Peyer's patch (tissue), 4 donors: ENCODE data around the gene CASR.

ENCODE experiments used
- POLR2A ChIP-seq, 2 donors: fragments of 450-650 bp; IDR thresholded peaks; one replicate each; pipeline ENCODE4 v1.5.1; 2017; ENCODE audit warnings: antibody characterized with exemption in 2 of 2, mild to moderate bottlenecking in 2 of 2, moderate library complexity in 2 of 2
- TF ChIP-seq, protein P1 (sequence below), 6 experiments: fragments of 450-650 bp in 4 of 6; fragments of 200-600 bp in 2 of 6; sonication (generic) in 1 of 6; IDR thresholded peaks; one replicate each; pipeline ENCODE4 v1.5.1; 2017 to 2019; ENCODE audit warnings: antibody characterized with exemption in 6 of 6, mild to moderate bottlenecking in 3 of 6, moderate library complexity in 1 of 6

DNA sequence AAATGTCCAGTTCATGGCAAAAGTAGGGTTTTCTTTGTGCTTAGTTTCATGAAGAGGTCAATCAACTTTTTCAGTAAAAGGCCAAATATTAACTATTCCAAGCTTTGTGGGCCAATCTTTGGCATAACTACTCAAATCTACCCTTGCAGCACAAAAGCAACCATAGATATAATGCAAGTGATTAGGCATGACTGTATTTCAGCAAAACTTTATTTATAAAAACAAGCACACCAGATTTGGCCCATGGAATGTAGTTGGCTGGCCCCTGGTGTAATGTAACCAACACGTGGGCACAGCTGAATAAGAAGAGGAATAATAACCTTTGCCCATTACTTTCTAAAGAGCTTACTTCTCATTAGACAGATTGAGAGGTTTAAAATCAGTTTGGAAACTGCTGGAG, 50.6 kb downstream of the CASR start:
- TF ChIP-seq, protein P1, sequence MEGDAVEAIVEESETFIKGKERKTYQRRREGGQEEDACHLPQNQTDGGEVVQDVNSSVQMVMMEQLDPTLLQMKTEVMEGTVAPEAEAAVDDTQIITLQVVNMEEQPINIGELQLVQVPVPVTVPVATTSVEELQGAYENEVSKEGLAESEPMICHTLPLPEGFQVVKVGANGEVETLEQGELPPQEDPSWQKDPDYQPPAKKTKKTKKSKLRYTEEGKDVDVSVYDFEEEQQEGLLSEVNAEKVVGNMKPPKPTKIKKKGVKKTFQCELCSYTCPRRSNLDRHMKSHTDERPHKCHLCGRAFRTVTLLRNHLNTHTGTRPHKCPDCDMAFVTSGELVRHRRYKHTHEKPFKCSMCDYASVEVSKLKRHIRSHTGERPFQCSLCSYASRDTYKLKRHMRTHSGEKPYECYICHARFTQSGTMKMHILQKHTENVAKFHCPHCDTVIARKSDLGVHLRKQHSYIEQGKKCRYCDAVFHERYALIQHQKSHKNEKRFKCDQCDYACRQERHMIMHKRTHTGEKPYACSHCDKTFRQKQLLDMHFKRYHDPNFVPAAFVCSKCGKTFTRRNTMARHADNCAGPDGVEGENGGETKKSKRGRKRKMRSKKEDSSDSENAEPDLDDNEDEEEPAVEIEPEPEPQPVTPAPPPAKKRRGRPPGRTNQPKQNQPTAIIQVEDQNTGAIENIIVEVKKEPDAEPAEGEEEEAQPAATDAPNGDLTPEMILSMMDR (IDR thresholded peaks at IDR 0.05), result no peak
- TF ChIP-seq POLR2A (IDR thresholded peaks at IDR 0.05), result no peak
